ENCODE data around the gene KRTCAP2. TPM values are rescaled to one million over a fixed set of nuclear protein-coding genes. Genes with fewer than 3 reads are reported as not detected.

KRTCAP2 gene
- total RNA-seq, 2 donors from 2014 or later, result 149 to 223 TPM

GRCh38 chr1:155184351-155184811 lies 11.3 kb upstream of the KRTCAP2 start:
- DNase-seq (ENCODE audit: low spot score) (no peak), ATAC-seq (no peak)
- Mint-ChIP-seq H3K9me3 (no peaks in the 10 kb centered on the region), H3K27me3 (no peaks in the 10 kb centered on the region), H3K4me3 (no peak overlapping the region), H3K27ac (no peak overlapping the region), H3K36me3 (no peaks in the 10 kb centered on the region), H3K4me1 (ENCODE audit: low read depth in 2 of 2) (peaks cover 0 to 5% of the 10 kb centered on the region in 2 donors)

- no peak overlapping the region for H3K27ac Mint-ChIP-seq
- H3K4me1 Mint-ChIP-seq (ENCODE audit: low read depth in 2 of 2), result peaks cover 0 to 5% of the 10 kb centered on the region in 2 donors
- DNase-seq (ENCODE audit: low spot score) (no peak), ATAC-seq (no peak)
- no peaks in the 10 kb centered on the region for H3K27me3 Mint-ChIP-seq
- no peaks in the 10 kb centered on the region for H3K9me3 Mint-ChIP-seq
- no peaks in the 10 kb centered on the region for H3K36me3 Mint-ChIP-seq
- no peak overlapping the region for H3K4me3 Mint-ChIP-seq
These were observed 10.7 kb upstream of the KRTCAP2 start for GRCh38 chr1:155183775-155184221.

- ATAC-seq, result no peak
- Mint-ChIP-seq H3K4me1 (ENCODE audit: low read depth in 2 of 2) (no peaks in the 10 kb centered on the region), H3K9me3 (no peaks in the 10 kb centered on the region), H3K27ac (no peak overlapping the region), H3K4me3 (no peak overlapping the region), H3K36me3 (no peaks in the 10 kb centered on the region), H3K27me3 (no peaks in the 10 kb centered on the region)
- DNase-seq (ENCODE audit: low spot score), result no peak
These were observed 9.0 kb upstream of the KRTCAP2 start for GRCh38 chr1:155182052-155182550.

GRCh38 chr1:155181371-155182051 lies 8.4 kb upstream of the KRTCAP2 start:
- Mint-ChIP-seq H3K9me3 (no peaks in the 10 kb centered on the region), H3K4me1 (ENCODE audit: low read depth in 2 of 2) (peaks cover 5 to 6% of the 10 kb centered on the region in 2 donors), H3K4me3 (no peak overlapping the region), H3K27me3 (no peaks in the 10 kb centered on the region), H3K36me3 (no peaks in the 10 kb centered on the region), H3K27ac (no peak overlapping the region)
- ATAC-seq, result no peak
- no peak for DNase-seq (ENCODE audit: low spot score)

GRCh38 chr1:155179112-155180031 lies 6.3 kb upstream of the KRTCAP2 start:
- Mint-ChIP-seq H3K36me3 (no peaks in the 10 kb centered on the region), H3K27ac (peak overlapping the region in 1 of 2 donors; percentile 7), H3K27me3 (no peaks in the 10 kb centered on the region), H3K9me3 (no peaks in the 10 kb centered on the region), H3K4me3 (no peak overlapping the region), H3K4me1 (ENCODE audit: low read depth in 2 of 2) (peaks cover 12 to 14% of the 10 kb centered on the region in 2 donors)
- no peak for ATAC-seq
- DNase-seq (ENCODE audit: low spot score), result peak; percentile 34

- H3K27me3 Mint-ChIP-seq, result no peaks in the 10 kb centered on the region
- no peak overlapping the region for H3K27ac Mint-ChIP-seq
- no peaks in the 10 kb centered on the region for H3K36me3 Mint-ChIP-seq
- DNase-seq (ENCODE audit: low spot score) (peak; percentile 47), ATAC-seq (no peak)
- peaks cover 17 to 20% of the 10 kb centered on the region in 2 donors for H3K4me1 Mint-ChIP-seq (ENCODE audit: low read depth in 2 of 2)
- H3K4me3 Mint-ChIP-seq, result no peak overlapping the region
- no peaks in the 10 kb centered on the region for H3K9me3 Mint-ChIP-seq
These were observed 5.5 kb upstream of the KRTCAP2 start for GRCh38 chr1:155178441-155179111.

- Mint-ChIP-seq H3K4me3 (no peak overlapping the region), H3K27ac (no peak overlapping the region), H3K4me1 (ENCODE audit: low read depth in 2 of 2) (peaks cover 23 to 27% of the 10 kb centered on the region in 2 donors), H3K9me3 (no peaks in the 10 kb centered on the region), H3K27me3 (no peaks in the 10 kb centered on the region), H3K36me3 (no peaks in the 10 kb centered on the region)
- ATAC-seq (no peak), DNase-seq (ENCODE audit: low spot score) (no peak)
These were observed 4.8 kb upstream of the KRTCAP2 start for GRCh38 chr1:155177918-155178281.

GRCh38 chr1:155177192-155177917 lies 4.3 kb upstream of the KRTCAP2 start:
- Mint-ChIP-seq H3K36me3 (peaks cover 2% of the 10 kb centered on the region), H3K4me1 (ENCODE audit: low read depth in 2 of 2) (peaks cover 26 to 30% of the 10 kb centered on the region in 2 donors), H3K9me3 (no peaks in the 10 kb centered on the region), H3K4me3 (no peak overlapping the region), H3K27me3 (no peaks in the 10 kb centered on the region), H3K27ac (no peak overlapping the region)
- no peak for DNase-seq (ENCODE audit: low spot score)
- no peak for ATAC-seq

- Mint-ChIP-seq H3K4me3 (peak overlapping the region; percentile 51), H3K4me1 (ENCODE audit: low read depth in 2 of 2) (peaks cover 30 to 37% of the 10 kb centered on the region in 2 donors), H3K27me3 (no peaks in the 10 kb centered on the region), H3K36me3 (peaks cover 7% of the 10 kb centered on the region), H3K9me3 (no peaks in the 10 kb centered on the region), H3K27ac (peak overlapping the region; percentile 17 to 55)
- peak; percentile 41 to 58 for ATAC-seq
- peak; percentile 83 for DNase-seq (ENCODE audit: low spot score)
These were observed 3.5 kb upstream of the KRTCAP2 start for GRCh38 chr1:155176544-155177071.

- Mint-ChIP-seq H3K9me3 (no peaks in the 10 kb centered on the region), H3K27me3 (no peaks in the 10 kb centered on the region), H3K4me1 (ENCODE audit: low read depth in 2 of 2) (peaks cover 30 to 37% of the 10 kb centered on the region in 2 donors), H3K36me3 (peaks cover 7% of the 10 kb centered on the region), H3K27ac (peak overlapping the region; percentile 17 to 55), H3K4me3 (peak overlapping the region; percentile 51)
- ATAC-seq, result no peak
- DNase-seq (ENCODE audit: low spot score), result no peak
These were observed 2.8 kb upstream of the KRTCAP2 start for GRCh38 chr1:155175927-155176371.

GRCh38 chr1:155175281-155175926 lies 2.3 kb upstream of the KRTCAP2 start:
- Mint-ChIP-seq H3K4me3 (peak overlapping the region; percentile 67), H3K9me3 (no peaks in the 10 kb centered on the region), H3K27me3 (no peaks in the 10 kb centered on the region), H3K36me3 (peaks cover 7% of the 10 kb centered on the region), H3K4me1 (ENCODE audit: low read depth in 2 of 2) (peaks cover 31 to 37% of the 10 kb centered on the region in 2 donors), H3K27ac (no peak overlapping the region)
- ATAC-seq (no peak), DNase-seq (ENCODE audit: low spot score) (no peak)
